Astrocyte (in vitro differentiated cells and primary cell): ENCODE results near the gene WIPF2. TPM values are rescaled to one million over a fixed set of nuclear protein-coding genes. Genes with fewer than 3 reads are reported as not detected.
"Not testable (repeated sequence)": the region's sequence is repeated elsewhere in the genome, so short reads cannot be mapped to it uniquely, and the experiment has no call there.

ENCODE experiments used
- DNase-seq: peaks from one replicate; pipeline ENCODE4 v3.0.0-alpha.2; 2010; ENCODE audit warnings: low read depth
- FAIRE-seq: peaks from 2 replicates; lab custom pipeline; 2011; peaks lifted over from hg19 to GRCh38; lab: Jason Lieb, UNC
- H2AFZ ChIP-seq: 2 replicates; pipeline ENCODE4 v1.6.0; 2012; ENCODE audit warnings: low read depth, low read length, inconsistent platforms
- H3K27ac ChIP-seq: 2 replicates; pipeline ENCODE4 v1.5.1; 2011; ENCODE audit warnings: low read depth, low read length, inconsistent platforms
- H3K27me3 ChIP-seq: 2 replicates; pipeline ENCODE4 v1.6.0; 2011; ENCODE audit warnings: low read length, inconsistent platforms; ENCODE audit not compliant: insufficient read depth
- H3K36me3 ChIP-seq: 2 replicates; pipeline ENCODE4 v1.5.1; 2011; ENCODE audit warnings: low read length, inconsistent platforms; ENCODE audit not compliant: insufficient read depth
- H3K4me1 ChIP-seq: 2 replicates; pipeline ENCODE4 v1.5.1; 2011; ENCODE audit warnings: low read length, inconsistent platforms; ENCODE audit not compliant: insufficient read depth
- H3K4me2 ChIP-seq: 2 replicates; pipeline ENCODE4 v1.6.0; 2012; ENCODE audit warnings: low read length, inconsistent platforms
- H3K4me3 ChIP-seq: 2 replicates; pipeline ENCODE4 v1.5.1; 2011; ENCODE audit warnings: low read depth, mild to moderate bottlenecking, low read length, inconsistent platforms; ENCODE audit not compliant: insufficient read depth
- H3K79me2 ChIP-seq: 2 replicates; pipeline ENCODE4 v1.6.0; 2012; ENCODE audit warnings: mild to moderate bottlenecking, low read length, inconsistent platforms; ENCODE audit not compliant: insufficient read depth
- H3K9ac ChIP-seq: 2 replicates; pipeline ENCODE4 v1.6.0; 2012; ENCODE audit warnings: mild to moderate bottlenecking, low read length, inconsistent platforms
- H3K9me3 ChIP-seq: 2 replicates; pipeline ENCODE4 v1.5.1; 2012; ENCODE audit warnings: low read depth, mild to moderate bottlenecking, low read length, inconsistent platforms; ENCODE audit not compliant: insufficient read depth
- H4K20me1 ChIP-seq: 2 replicates; pipeline ENCODE4 v1.6.0; 2012; ENCODE audit warnings: low read length, inconsistent platforms; ENCODE audit not compliant: insufficient read depth
- H3K27ac Mint-ChIP-seq: one replicate; pipeline ENCODE4 v1.8.0; 2021; ENCODE audit warnings: mild to moderate bottlenecking, mixed read lengths; ENCODE audit not compliant: unreplicated experiment
- H3K27me3 Mint-ChIP-seq: one replicate; pipeline ENCODE4 v1.8.0; 2021; ENCODE audit warnings: low read depth, mixed read lengths; ENCODE audit not compliant: unreplicated experiment
- H3K36me3 Mint-ChIP-seq: one replicate; pipeline ENCODE4 v1.8.0; 2021; ENCODE audit warnings: low read depth, mixed read lengths; ENCODE audit not compliant: unreplicated experiment
- H3K4me1 Mint-ChIP-seq: one replicate; pipeline ENCODE4 v1.8.0; 2021; ENCODE audit warnings: low read depth, mixed read lengths; ENCODE audit not compliant: unreplicated experiment
- H3K4me3 Mint-ChIP-seq: one replicate; pipeline ENCODE4 v1.8.0; 2021; ENCODE audit warnings: mild to moderate bottlenecking, moderate library complexity, mixed read lengths; ENCODE audit not compliant: unreplicated experiment
- H3K9me3 Mint-ChIP-seq: one replicate; pipeline ENCODE4 v1.8.0; 2021; ENCODE audit warnings: mild to moderate bottlenecking, mixed read lengths; ENCODE audit not compliant: unreplicated experiment
- EZH2 ChIP-seq: IDR thresholded peaks from 2 replicates; pipeline ENCODE4 v1.6.1; 2012; ENCODE audit warnings: mild to moderate bottlenecking, low read length, inconsistent platforms; ENCODE audit not compliant: insufficient read depth
- total RNA-seq: library from RNA; stranded (reverse); gene quantifications from 2 replicates; pipeline ENCODE4 v1.2.1, GENCODE V29; 2021
- TF ChIP-seq, protein P1 (sequence below): IDR thresholded peaks from 2 replicates; pipeline ENCODE4 v1.5.1; 2011; ENCODE audit warnings: low read depth, mild to moderate bottlenecking, inconsistent platforms, low read length, moderate library complexity; ENCODE audit not compliant: insufficient read depth

The WIPF2 gene
- total RNA-seq, 1 donor from 2014 or later = 30.7 TPM

GRCh38 chr17:40203131-40203530 lies 16.0 kb upstream of the WIPF2 start:
- no peak for FAIRE-seq

DNA sequence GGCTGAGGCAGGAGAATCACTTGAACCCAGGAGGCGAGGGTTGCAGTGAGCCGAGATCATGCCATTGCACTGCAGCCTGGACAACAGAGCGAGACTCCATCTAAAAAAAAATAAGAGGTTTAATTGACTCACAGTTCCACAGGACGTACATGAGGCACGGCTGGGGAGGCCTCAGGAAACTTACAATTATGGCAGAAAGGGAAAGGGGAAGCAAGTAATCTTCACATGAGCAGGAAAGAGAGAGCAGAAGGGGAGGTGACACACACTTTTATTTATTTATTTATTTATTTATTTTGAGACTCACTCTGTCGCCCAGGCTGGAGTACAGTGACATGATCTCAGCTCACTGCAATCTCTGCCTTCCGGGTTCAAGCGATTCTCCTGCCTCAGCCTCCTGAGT lies 12.9 kb upstream of the WIPF2 start:
- not testable (repeated sequence) for H2AFZ ChIP-seq, DNase-seq, H3K9me3 Mint-ChIP-seq, H3K36me3 ChIP-seq, FAIRE-seq, H3K4me2 ChIP-seq, H3K27me3 Mint-ChIP-seq, H3K27me3 ChIP-seq, H3K79me2 ChIP-seq, H3K36me3 Mint-ChIP-seq, H4K20me1 ChIP-seq, H3K27ac ChIP-seq, H3K9ac ChIP-seq, H3K4me1 ChIP-seq, H3K4me3 Mint-ChIP-seq, H3K9me3 ChIP-seq, H3K27ac Mint-ChIP-seq, H3K4me3 ChIP-seq
- peaks cover 12% of the 10 kb centered on the region for H3K4me1 Mint-ChIP-seq

More at GRCh38 chr17:40203131-40203530, 16.0 kb upstream of the WIPF2 start:
- Mint-ChIP-seq H3K27ac (no peak overlapping the region), H3K36me3 (no peaks in the 10 kb centered on the region), H3K27me3 (peaks cover 2% of the 10 kb centered on the region), H3K4me3 (no peak overlapping the region), H3K4me1 (peaks cover 9% of the 10 kb centered on the region), H3K9me3 (no peaks in the 10 kb centered on the region)
- Histone ChIP-seq H3K27ac (no peak overlapping the region), H3K9me3 (no peaks in the 10 kb centered on the region), H2AFZ (no peak overlapping the region), H3K27me3 (peaks cover 4% of the 10 kb centered on the region), H3K4me1 (no peaks in the 10 kb centered on the region), H3K36me3 (no peaks in the 10 kb centered on the region), H3K4me2 (no peak overlapping the region), H3K4me3 (no peak overlapping the region), H3K79me2 (no peaks in the 10 kb centered on the region), H3K9ac (no peak overlapping the region), H4K20me1 (no peaks in the 10 kb centered on the region)
- DNase-seq = no peak
- TF ChIP-seq EZH2 = no peak
- TF ChIP-seq, protein P1, sequence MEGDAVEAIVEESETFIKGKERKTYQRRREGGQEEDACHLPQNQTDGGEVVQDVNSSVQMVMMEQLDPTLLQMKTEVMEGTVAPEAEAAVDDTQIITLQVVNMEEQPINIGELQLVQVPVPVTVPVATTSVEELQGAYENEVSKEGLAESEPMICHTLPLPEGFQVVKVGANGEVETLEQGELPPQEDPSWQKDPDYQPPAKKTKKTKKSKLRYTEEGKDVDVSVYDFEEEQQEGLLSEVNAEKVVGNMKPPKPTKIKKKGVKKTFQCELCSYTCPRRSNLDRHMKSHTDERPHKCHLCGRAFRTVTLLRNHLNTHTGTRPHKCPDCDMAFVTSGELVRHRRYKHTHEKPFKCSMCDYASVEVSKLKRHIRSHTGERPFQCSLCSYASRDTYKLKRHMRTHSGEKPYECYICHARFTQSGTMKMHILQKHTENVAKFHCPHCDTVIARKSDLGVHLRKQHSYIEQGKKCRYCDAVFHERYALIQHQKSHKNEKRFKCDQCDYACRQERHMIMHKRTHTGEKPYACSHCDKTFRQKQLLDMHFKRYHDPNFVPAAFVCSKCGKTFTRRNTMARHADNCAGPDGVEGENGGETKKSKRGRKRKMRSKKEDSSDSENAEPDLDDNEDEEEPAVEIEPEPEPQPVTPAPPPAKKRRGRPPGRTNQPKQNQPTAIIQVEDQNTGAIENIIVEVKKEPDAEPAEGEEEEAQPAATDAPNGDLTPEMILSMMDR = no peak

DNA sequence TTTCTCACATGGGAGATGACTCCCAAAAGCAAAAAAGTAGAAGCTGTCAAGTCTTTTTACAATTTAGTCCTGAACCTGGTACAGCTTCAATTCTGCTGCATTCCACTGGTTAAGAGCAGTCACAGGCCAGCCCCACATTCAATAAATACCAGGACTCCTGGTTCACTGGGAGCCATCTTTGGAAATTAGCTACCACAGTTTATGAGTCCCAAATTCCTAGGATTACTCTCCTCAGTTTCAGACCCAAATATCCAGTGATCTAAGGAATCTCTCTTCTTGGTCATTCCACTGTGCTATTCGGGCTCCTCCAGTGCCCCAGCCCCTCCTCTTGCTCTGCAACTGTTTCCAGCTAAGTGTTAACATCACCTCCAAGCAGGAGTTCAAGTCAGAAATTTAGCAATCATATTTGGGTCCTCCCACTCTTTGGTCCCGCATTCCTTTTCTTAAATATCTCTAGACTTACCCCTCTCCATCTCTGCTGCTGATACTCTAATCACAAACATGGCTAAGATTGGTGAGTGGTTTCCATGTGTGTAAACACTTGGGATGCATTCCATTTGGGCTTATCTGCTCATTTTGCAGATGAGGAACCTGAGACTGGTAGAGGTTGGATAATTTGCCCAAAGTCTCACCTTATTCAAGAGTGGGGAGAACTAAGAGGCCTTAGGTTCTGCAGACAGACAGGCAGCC lies 9.6 kb upstream of the WIPF2 start:
- H3K79me2 ChIP-seq = no peaks in the 10 kb centered on the region
- H3K27me3 ChIP-seq = no peaks in the 10 kb centered on the region
- no peak for FAIRE-seq
- H4K20me1 ChIP-seq = no peaks in the 10 kb centered on the region
- no peaks in the 10 kb centered on the region for H3K9me3 ChIP-seq
- no peak overlapping the region for H3K9ac ChIP-seq
- peaks cover 3% of the 10 kb centered on the region for H3K4me1 ChIP-seq
- Mint-ChIP-seq H3K4me3 (peak overlapping the region; percentile 51), H3K4me1 (peaks cover 5% of the 10 kb centered on the region), H3K36me3 (no peaks in the 10 kb centered on the region), H3K9me3 (no peaks in the 10 kb centered on the region), H3K27me3 (no peaks in the 10 kb centered on the region), H3K27ac (peak overlapping the region; percentile 75)
- H2AFZ ChIP-seq = no peak overlapping the region
- no peak overlapping the region for H3K4me3 ChIP-seq
- no peaks in the 10 kb centered on the region for H3K36me3 ChIP-seq
- TF ChIP-seq EZH2 = no peak
- TF ChIP-seq, protein P1 = no peak
- H3K27ac ChIP-seq = no peak overlapping the region
- DNase-seq = peak; percentile 75
- H3K4me2 ChIP-seq = peak overlapping the region; percentile 3

GRCh38 chr17:40213914-40214313 lies 5.2 kb upstream of the WIPF2 start:
- H4K20me1 ChIP-seq, H3K27me3 ChIP-seq, H3K4me3 Mint-ChIP-seq, FAIRE-seq, H3K36me3 ChIP-seq, H3K9me3 ChIP-seq, H3K9me3 Mint-ChIP-seq, H3K27ac ChIP-seq, H2AFZ ChIP-seq, H3K4me1 ChIP-seq, H3K79me2 ChIP-seq, H3K4me1 Mint-ChIP-seq, H3K27me3 Mint-ChIP-seq, H3K9ac ChIP-seq, DNase-seq, H3K4me2 ChIP-seq, H3K36me3 Mint-ChIP-seq, H3K27ac Mint-ChIP-seq, H3K4me3 ChIP-seq: not testable (repeated sequence)
